GM21717 (cell line): ENCODE results near the gene ADORA3.

Experiments used
- ATAC-seq: cut with Tn5 transposase; IDR thresholded peaks from one replicate; pipeline ENCODE4 v1.9.1; 2021; ENCODE audit warnings: mild to moderate bottlenecking, moderate library complexity; ENCODE audit not compliant: unreplicated experiment

The ADORA3 gene

GRCh38 chr1:111509997-111510375 lies 6.6 kb upstream of the ADORA3 start:
- no peak for ATAC-seq

GRCh38 chr1:111507411-111508201 lies 4.2 kb upstream of the ADORA3 start:
- ATAC-seq: peak; percentile 43

GRCh38 chr1:111506561-111506960 lies 3.1 kb upstream of the ADORA3 start:
- ATAC-seq: no peak

GRCh38 chr1:111505641-111506119 lies 2.2 kb upstream of the ADORA3 start:
- ATAC-seq: peak; percentile 40

GRCh38 chr1:111504097-111504496 lies 664 bp upstream of the ADORA3 start:
- no peak for ATAC-seq

- ATAC-seq: no peak
Observed at GRCh38 chr1:111501645-111502044, 1.8 kb downstream of the ADORA3 start.

- no peak for ATAC-seq
Observed at GRCh38 chr1:111499026-111499785, 4.2 kb downstream of the ADORA3 start.

GRCh38 chr1:111497592-111497991 lies 5.8 kb downstream of the ADORA3 start:
- no peak for ATAC-seq

GRCh38 chr1:111496398-111496797 lies 7.0 kb downstream of the ADORA3 start:
- no peak for ATAC-seq

- ATAC-seq: no peak
Observed at GRCh38 chr1:111491070-111491469, 12.4 kb downstream of the ADORA3 start.

GRCh38 chr1:111490220-111490619 lies 13.2 kb downstream of the ADORA3 start:
- ATAC-seq: no peak

- no peak for ATAC-seq
Observed at GRCh38 chr1:111489604-111490003, 13.8 kb downstream of the ADORA3 start.

- no peak for ATAC-seq
Observed at GRCh38 chr1:111488669-111489068, 14.8 kb downstream of the ADORA3 start.

- no peak for ATAC-seq
Observed at GRCh38 chr1:111487133-111487532, 16.3 kb downstream of the ADORA3 start.

GRCh38 chr1:111486431-111486830 lies 17.0 kb downstream of the ADORA3 start:
- no peak for ATAC-seq

- no peak for ATAC-seq
Observed at GRCh38 chr1:111484391-111485026, 18.9 kb downstream of the ADORA3 start.

- ATAC-seq: no peak
Observed at GRCh38 chr1:111483876-111484275, 19.6 kb downstream of the ADORA3 start.

GRCh38 chr1:111483166-111483565 lies 20.3 kb downstream of the ADORA3 start:
- ATAC-seq: no peak

- no peak for ATAC-seq
Observed at GRCh38 chr1:111481387-111482221, 21.8 kb downstream of the ADORA3 start.

- ATAC-seq: no peak
Observed at GRCh38 chr1:111480674-111481073, 22.8 kb downstream of the ADORA3 start.
